Heart right ventricle (tissue), 16 donors: Measurements from ENCODE around the gene TIMP3. TPM values are rescaled to one million over a fixed set of nuclear protein-coding genes. Genes with fewer than 3 reads are reported as not detected.

Experiments
- ATAC-seq, 8 donors: fragments of 200-7000 bp; cut with Tn5 transposase; one replicate each; pipeline ENCODE4 v1.9.1; 2020; ENCODE audit warnings: mild to moderate bottlenecking in 8 of 8, moderate library complexity in 8 of 8, moderate number of reproducible peaks in 1 of 8
- DNase-seq, 2 donors: peaks; one replicate each; pipeline ENCODE4 v3.0.0-alpha.2; 2020
- H3K27ac ChIP-seq, 10 donors: fragments of 200-600 bp; sonication (generic) in 2 of 10; one replicate each; pipeline versions ENCODE4 v1.5.0 to v1.8.0; 2020 to 2022; ENCODE audit warnings: mild to moderate bottlenecking in 3 of 10
- H3K27me3 ChIP-seq, 7 donors: fragments of 200-600 bp; one replicate each; pipeline ENCODE4 v1.8.0; 2021 to 2022; ENCODE audit warnings: mild to moderate bottlenecking in 2 of 7
- H3K36me3 ChIP-seq, 9 donors: fragments of 200-600 bp; sonication (generic) in 1 of 9; one replicate each; pipeline versions ENCODE4 v1.5.0 to v1.8.0; 2020 to 2022; ENCODE audit warnings: mild to moderate bottlenecking in 2 of 9
- H3K4me1 ChIP-seq, 9 donors: fragments of 200-600 bp; sonication (generic) in 1 of 9; one replicate each; pipeline versions ENCODE4 v1.5.0 to v1.8.0; 2020 to 2022; ENCODE audit warnings: mild to moderate bottlenecking in 4 of 9
- H3K4me3 ChIP-seq, 10 donors: fragments of 200-600 bp; sonication (generic) in 2 of 10; one replicate each; pipeline versions ENCODE4 v1.5.0 to v1.8.0; 2020 to 2022; ENCODE audit warnings: mild to moderate bottlenecking in 7 of 10, moderate library complexity in 2 of 10
- H3K9me3 ChIP-seq, 11 donors: fragments of 200-600 bp in 10 of 11; sonication (generic) in 2 of 11; one replicate each; pipeline versions ENCODE4 v1.5.0 to v1.8.0; 2013 to 2022; ENCODE audit warnings: mild to moderate bottlenecking in 2 of 11, control low read depth in 1 of 11, moderate library complexity in 1 of 11
- WGBS, 2 donors: extraction: QIAGEN DNeasy Blood & Tissue Kit; methylation state at CpG; one replicate each; pipeline ENCODE4 v1.1.7; 2013; ENCODE audit warnings: inconsistent platforms in 1 of 2; 5-methylcytosine and 5-hydroxymethylcytosine counted together
- intact Hi-C, 10 donors: fragments of 100-400 bp; cut with DNase I; formaldehyde crosslinking; loops; one replicate each; pipeline versions ENCODE4 v1.11.1 to v1.14.2; 2022
- polyA plus RNA-seq, 2 donors: library from polyadenylated mRNA; stranded (reverse); fragments of 200-250 nt; gene quantifications; one replicate each; pipeline ENCODE4 v1.2.3, GENCODE V29; 2013
- total RNA-seq, 10 donors: library from RNA; stranded (reverse); fragmentation: NEBNext Ultra II Directional in 3 of 10; extraction: Animal tissue kit (Norgen Biotek cat#: 25700) in 3 of 10; gene quantifications; one replicate each; pipeline versions ENCODE4 v1.2.1 to v1.2.4, GENCODE V29; 2021 to 2023
- TF ChIP-seq, protein P1 (sequence below), 9 donors: fragments of 200-600 bp; sonication (generic) in 2 of 9; IDR thresholded peaks; one replicate each; pipeline versions ENCODE4 v1.5.0 to v1.8.0; 2021 to 2022; ENCODE audit warnings: antibody characterized with exemption in 9 of 9, mild to moderate bottlenecking in 5 of 9, moderate library complexity in 1 of 9
- donor health status: Arrhythmogenic right ventricular cardiomyopathy.
- donor health status: ischemic (EF 13 %, LVEDD 7.1; RV severe dilation, severe dysfunction).
- donor health status: healthy with polysubstance abuse.
- donor health status: DM: no; HTN: yes; CAD: no.
- donor health status: DM: no; HTN: no; CAD: no.
- donor health status: ischemic (EF 25% LVEDD 6.9; RV normal size, moderate dysfunction).
- donor health status: ischemic (EF 25% LVEDD 5.7; RV mildly dilated, moderate dysfunction).
- donor health status: healthy.
- donor health status: DM: yes; HTN: yes; CAD: no.
- donor health status: Ischemic cardiomyopathy.
- donor health status: ischemic (EF 35%, LVEDD 5.7; RV mildly dilated, moderate dysfunction).
- donor health status: nonischemic (EF 11% LVEDD 7.7; RV severe dilation, severe dysfunction).
- donor health status: DM: yes; HTN: yes; CAD: no.
- donor health status: PGD.
- donor health status: ischemic (EF 29% LVEDD 5.4; RV normal size, mild dysfunction).
- donor health status: nonischemic (EF 23%, LVEDD 6.1; RV moderate dilation, normal function).

The TIMP3 gene
- total and polyA plus RNA-seq, 12 donors: 91.9 to 380 (median 157) TPM

DNA sequence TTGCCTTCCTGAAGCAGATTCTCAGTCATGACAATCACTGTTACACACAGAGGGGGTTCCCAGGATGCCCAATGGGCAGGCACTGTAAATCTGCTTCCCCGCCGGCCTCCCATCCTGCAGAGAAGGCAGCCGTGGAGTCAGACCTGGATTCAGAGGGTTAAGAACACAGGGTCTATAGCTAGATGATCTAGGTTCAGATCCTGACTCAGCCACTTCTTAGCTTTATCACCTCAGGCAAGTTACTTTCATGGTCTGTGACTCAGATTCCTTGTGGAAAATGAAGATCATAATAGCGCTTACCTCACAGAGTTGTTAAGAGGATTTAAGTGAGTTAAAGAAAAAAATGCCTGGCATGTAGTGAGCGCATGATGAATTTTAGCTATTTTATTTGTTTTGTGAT, 95.9 kb downstream of the TIMP3 start:
- H3K4me3 ChIP-seq: no peak overlapping the region
- ATAC-seq: no peak
- H3K4me1 ChIP-seq: no peaks in the 10 kb centered on the region
- H3K27ac ChIP-seq: no peak overlapping the region
- no peak for DNase-seq
- intact Hi-C loops: no loop called here
- no peaks in the 10 kb centered on the region for H3K27me3 ChIP-seq
- no peaks in the 10 kb centered on the region for H3K36me3 ChIP-seq
- 96 to 97% methylated on average over 5 of the region's 5 CpGs for WGBS, 2 donors
- TF ChIP-seq, protein P1, sequence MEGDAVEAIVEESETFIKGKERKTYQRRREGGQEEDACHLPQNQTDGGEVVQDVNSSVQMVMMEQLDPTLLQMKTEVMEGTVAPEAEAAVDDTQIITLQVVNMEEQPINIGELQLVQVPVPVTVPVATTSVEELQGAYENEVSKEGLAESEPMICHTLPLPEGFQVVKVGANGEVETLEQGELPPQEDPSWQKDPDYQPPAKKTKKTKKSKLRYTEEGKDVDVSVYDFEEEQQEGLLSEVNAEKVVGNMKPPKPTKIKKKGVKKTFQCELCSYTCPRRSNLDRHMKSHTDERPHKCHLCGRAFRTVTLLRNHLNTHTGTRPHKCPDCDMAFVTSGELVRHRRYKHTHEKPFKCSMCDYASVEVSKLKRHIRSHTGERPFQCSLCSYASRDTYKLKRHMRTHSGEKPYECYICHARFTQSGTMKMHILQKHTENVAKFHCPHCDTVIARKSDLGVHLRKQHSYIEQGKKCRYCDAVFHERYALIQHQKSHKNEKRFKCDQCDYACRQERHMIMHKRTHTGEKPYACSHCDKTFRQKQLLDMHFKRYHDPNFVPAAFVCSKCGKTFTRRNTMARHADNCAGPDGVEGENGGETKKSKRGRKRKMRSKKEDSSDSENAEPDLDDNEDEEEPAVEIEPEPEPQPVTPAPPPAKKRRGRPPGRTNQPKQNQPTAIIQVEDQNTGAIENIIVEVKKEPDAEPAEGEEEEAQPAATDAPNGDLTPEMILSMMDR (IDR thresholded peaks at IDR 0.05): no peak
- no peaks in the 10 kb centered on the region for H3K9me3 ChIP-seq

DNA sequence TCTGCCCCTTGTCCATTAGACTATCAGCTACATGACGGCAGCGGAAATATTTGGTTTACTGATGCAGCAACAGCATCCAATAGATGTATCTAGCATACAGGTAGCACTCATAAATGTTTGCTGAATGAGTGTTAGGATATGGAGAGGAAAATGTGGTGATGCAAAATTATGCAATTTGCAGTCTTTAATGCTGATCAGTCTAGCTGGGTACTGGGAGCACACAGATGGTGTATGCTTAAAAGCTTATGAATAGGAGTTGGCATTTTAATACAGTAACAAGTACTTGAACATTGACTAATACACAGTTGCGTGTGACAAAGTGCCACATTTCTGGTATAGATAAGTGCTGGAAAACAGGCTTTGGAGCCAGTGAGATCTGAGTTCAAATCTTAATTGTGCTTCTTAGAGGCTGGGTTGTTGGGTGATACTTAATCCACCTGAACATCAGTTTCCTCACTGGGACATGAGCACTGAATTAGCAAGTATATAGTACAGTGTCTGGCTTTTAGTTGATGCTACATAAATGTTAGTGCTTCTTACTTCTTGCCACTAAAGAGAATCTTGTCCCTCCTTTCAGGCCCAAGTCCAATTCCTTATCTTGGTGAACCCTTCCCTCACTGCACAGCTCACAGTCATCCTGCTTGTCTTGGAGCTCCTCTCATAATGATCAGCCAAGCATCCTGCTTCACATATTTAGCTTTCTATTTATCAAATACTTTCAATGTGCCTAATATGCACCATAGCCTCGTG, 99.6 kb downstream of the TIMP3 start:
- peaks cover 0 to 10% (median 0%) of the 10 kb centered on the region in 9 donors for H3K4me1 ChIP-seq
- TF ChIP-seq, protein P1 (IDR thresholded peaks at IDR 0.05): no peak

DNA sequence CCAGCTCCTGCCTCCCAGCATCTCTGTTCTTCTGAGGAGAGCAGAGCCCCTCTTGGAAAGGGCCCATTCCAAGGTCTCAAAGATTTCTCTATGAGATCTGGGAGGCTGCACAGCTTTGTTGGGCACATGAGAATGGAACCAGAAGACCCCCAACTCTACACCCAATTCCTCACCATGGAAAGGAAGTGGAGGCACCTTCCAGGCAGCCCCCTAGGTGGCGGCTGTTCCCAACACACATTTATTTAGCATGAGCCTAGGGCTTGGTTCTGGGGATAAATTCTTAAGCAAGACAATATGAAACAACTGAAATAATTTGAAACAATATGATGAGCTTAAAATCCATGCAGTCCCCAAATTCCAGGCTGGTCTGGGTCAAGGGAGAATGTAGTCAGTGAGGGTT, 100.4 kb downstream of the TIMP3 start:
- H3K4me1 ChIP-seq: peaks cover 0 to 10% (median 0%) of the 10 kb centered on the region in 9 donors
- WGBS, 2 donors: 53 to 94% methylated on average over 1 of the region's 1 CpG
- DNase-seq (no peak), ATAC-seq (no peak)
- H3K27ac ChIP-seq: no peak overlapping the region
- no peaks in the 10 kb centered on the region for H3K9me3 ChIP-seq
- no peaks in the 10 kb centered on the region for H3K36me3 ChIP-seq
- TF ChIP-seq, protein P1 (IDR thresholded peaks at IDR 0.05): peak in 1 of 9 donors; percentile 14
- intact Hi-C loops: no loop called here
- no peaks in the 10 kb centered on the region for H3K27me3 ChIP-seq
- no peak overlapping the region for H3K4me3 ChIP-seq

More for the DNA sequence above, 99.6 kb downstream of the TIMP3 start:
- Histone ChIP-seq H3K27ac (no peak overlapping the region), H3K4me3 (no peak overlapping the region), H3K36me3 (no peaks in the 10 kb centered on the region), H3K9me3 (no peaks in the 10 kb centered on the region), H3K27me3 (no peaks in the 10 kb centered on the region)
- intact Hi-C loops: no loop called here
- DNase-seq: no peak
- no peak for ATAC-seq
- 80 to 84% methylated on average over 4 of the region's 4 CpGs for WGBS, 2 donors

DNA sequence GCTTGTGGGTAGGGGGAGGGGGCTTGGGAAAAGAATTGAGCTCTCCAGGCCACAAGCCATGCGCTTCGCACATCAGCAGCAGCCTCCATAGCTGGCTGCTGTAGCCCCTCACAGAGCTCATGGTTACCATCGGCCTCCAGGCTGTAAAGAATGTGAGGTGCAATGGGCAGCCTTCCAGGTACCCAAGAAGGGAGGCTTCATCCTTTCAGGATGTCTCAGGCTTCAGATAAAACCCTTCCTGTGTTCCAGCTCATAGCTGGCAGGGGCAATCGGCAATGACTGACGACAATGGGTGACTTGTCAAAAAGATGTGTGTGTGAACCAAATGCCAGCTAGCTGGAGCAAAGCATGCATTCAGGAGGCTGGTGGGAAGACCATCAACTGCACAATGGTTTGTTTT, 102.0 kb downstream of the TIMP3 start:
- TF ChIP-seq, protein P1 (IDR thresholded peaks at IDR 0.05): no peak
- intact Hi-C loops: no loop called here
- Histone ChIP-seq H3K9me3 (no peaks in the 10 kb centered on the region), H3K27me3 (no peaks in the 10 kb centered on the region), H3K4me1 (peaks cover 0 to 10% (median 0%) of the 10 kb centered on the region in 9 donors), H3K27ac (no peak overlapping the region), H3K36me3 (no peaks in the 10 kb centered on the region), H3K4me3 (no peak overlapping the region)
- WGBS, 2 donors: 75 to 80% methylated on average over 5 of the region's 5 CpGs
- no peak for ATAC-seq
- DNase-seq: no peak
